ENCODE results near the gene ACAP1. TPM values are rescaled to one million over a fixed set of nuclear protein-coding genes. Genes with fewer than 3 reads are reported as not detected.

ACAP1 gene
- total and polyA plus RNA-seq, 7 experiments from 2014 or later, result 234 to 708 (median 496) TPM

DNA sequence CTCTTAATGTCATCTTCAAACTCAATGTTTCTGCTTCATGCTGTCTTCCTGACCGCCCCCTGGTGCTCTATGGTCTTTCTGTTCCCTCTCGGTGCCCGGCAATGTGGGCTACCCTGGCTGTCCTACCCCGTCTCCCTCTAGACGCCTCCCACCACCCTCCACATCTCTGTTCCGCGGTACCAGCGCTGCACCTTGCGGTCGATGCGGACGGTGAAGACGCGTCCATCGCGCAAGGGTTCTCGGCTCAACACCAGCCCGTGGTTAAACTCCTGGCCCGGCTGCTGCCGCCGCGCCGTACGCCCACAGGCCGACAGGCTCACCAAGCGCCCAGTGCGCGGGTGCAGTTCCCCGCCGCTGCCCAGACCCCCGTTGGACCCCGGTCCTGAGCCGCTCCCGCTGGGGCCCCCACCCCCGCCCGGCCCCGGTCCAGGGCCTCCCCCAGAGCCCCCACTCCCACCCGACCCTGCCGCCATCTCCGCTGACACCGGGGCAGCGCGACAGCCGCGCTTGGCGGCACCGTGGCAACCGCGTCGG lies 7.4 kb upstream of the ACAP1 start, which contains the start of gene NEURL4:
NEURL4 (minus strand) TSS at position 496 of the 534 bp plus-strand sequence; CDS start at position 473, 23 bp downstream.
- H3K36me3 Mint-ChIP-seq, result peaks cover 0 to 6% (median 0%) of the 10 kb centered on the region in 5 donors
- Histone ChIP-seq H3K27me3 (ENCODE audit: control insufficient read depth in 2 of 2, insufficient read depth in 2 of 2, low read length in 2 of 2) (no peaks in the 10 kb centered on the region), H3K36me3 (ENCODE audit: control insufficient read depth in 2 of 3, insufficient read depth in 3 of 3, low read length in 3 of 3) (peaks cover 0 to 36% (median 0%) of the 10 kb centered on the region in 3 experiments), H3K9me3 (ENCODE audit: control insufficient read depth in 2 of 3, low read length in 3 of 3) (no peaks in the 10 kb centered on the region), H3K4me1 (ENCODE audit: control insufficient read depth in 2 of 2, insufficient read depth in 2 of 2, low read length in 2 of 2) (peaks cover 15 to 33% of the 10 kb centered on the region in 2 donors), H3K27ac (ENCODE audit: low read depth, low read length) (peak within 1 kb of the TSS; percentile 88), H3K4me3 (ENCODE audit: low read length) (peak within 1 kb of the TSS; percentile 95)
- CTCF ChIA-PET, result interaction anchor here (0.7 to 2.8 kb wide), 9 partner anchors 15 to 109 kb away, joined by 3 to 11 read pairs (median 4); partner anchors contain the start of genes ACADVL and TMEM95
- DNase-seq (peak in 2 of 9 donors; percentile 37 to 39), ATAC-seq (peak; percentile 63)
- H3K4me1 Mint-ChIP-seq, result peaks cover 23 to 63% (median 43%) of the 10 kb centered on the region in 7 donors
- peak within 1 kb of the TSS; percentile 93 to 99 (median 97) for H3K27ac Mint-ChIP-seq
- POLR2A ChIA-PET, result interaction anchor here (0.6 to 22.8 kb wide), 20 partner anchors 8 to 358 kb away, joined by 3 to 336 read pairs (median 6); partner anchors contain the start of genes EIF5A, GPS2, SLC16A13 and TMEM102
- no peaks in the 10 kb centered on the region for H3K27me3 Mint-ChIP-seq
- H3K4me3 Mint-ChIP-seq, result peak within 1 kb of the TSS; percentile 89 to 100 (median 96)
- intact Hi-C loops (cut with micrococcal nuclease), result loop anchor here (1.0 to 5.0 kb wide), 10 partner anchors 8 to 358 kb away; partner anchors contain the start of genes EIF5A (in 2 of the 2), GPS2 (in 2 of the 2), TMEM102 (in 2 of the 2) and PHF23 (in 1 of the 2)
- peaks cover 0 to 6% (median 0%) of the 10 kb centered on the region in 11 donors for H3K9me3 Mint-ChIP-seq

GRCh38 chr17:7329374-7329996 lies 6.8 kb upstream of the ACAP1 start:
- Mint-ChIP-seq H3K27me3 (no peaks in the 10 kb centered on the region), H3K4me1 (peaks cover 29 to 61% (median 44%) of the 10 kb centered on the region in 7 donors), H3K36me3 (peaks cover 0 to 6% (median 0%) of the 10 kb centered on the region in 5 donors), H3K27ac (peak overlapping the region; percentile 93 to 99 (median 97)), H3K9me3 (peaks cover 0 to 6% (median 0%) of the 10 kb centered on the region in 11 donors), H3K4me3 (peak overlapping the region; percentile 89 to 100 (median 96))
- Histone ChIP-seq H3K9me3 (ENCODE audit: control insufficient read depth in 2 of 3, low read length in 3 of 3) (no peaks in the 10 kb centered on the region), H3K4me1 (ENCODE audit: control insufficient read depth in 2 of 2, insufficient read depth in 2 of 2, low read length in 2 of 2) (peaks cover 15 to 36% of the 10 kb centered on the region in 2 donors), H3K36me3 (ENCODE audit: control insufficient read depth in 2 of 3, insufficient read depth in 3 of 3, low read length in 3 of 3) (peaks cover 0 to 30% (median 0%) of the 10 kb centered on the region in 3 experiments), H3K27me3 (ENCODE audit: control insufficient read depth in 2 of 2, insufficient read depth in 2 of 2, low read length in 2 of 2) (no peaks in the 10 kb centered on the region), H3K27ac (ENCODE audit: low read depth, low read length) (peak overlapping the region; percentile 88), H3K4me3 (ENCODE audit: low read length) (peak overlapping the region; percentile 95)
- ChIA-PET CTCF (interaction anchor here (0.6 to 2.8 kb wide), 14 partner anchors 9 to 246 kb away, joined by 3 to 11 read pairs (median 4); partner anchors contain the start of gene TMEM95), POLR2A (interaction anchor here (0.6 to 22.8 kb wide), 27 partner anchors 9 to 357 kb away, joined by 3 to 336 read pairs (median 5); partner anchors contain the start of genes EIF5A, GPS2, MPDU1 and POLR2A)
- intact Hi-C loops (cut with micrococcal nuclease), result loop anchor here (1.0 to 5.0 kb wide), 10 partner anchors 8 to 358 kb away; partner anchors contain the start of genes EIF5A (in 2 of the 2), GPS2 (in 2 of the 2), TMEM102 (in 2 of the 2) and PHF23 (in 1 of the 2)
- DNase-seq (peak; percentile 84 to 98 (median 98)), ATAC-seq (peak; percentile 91)

DNA sequence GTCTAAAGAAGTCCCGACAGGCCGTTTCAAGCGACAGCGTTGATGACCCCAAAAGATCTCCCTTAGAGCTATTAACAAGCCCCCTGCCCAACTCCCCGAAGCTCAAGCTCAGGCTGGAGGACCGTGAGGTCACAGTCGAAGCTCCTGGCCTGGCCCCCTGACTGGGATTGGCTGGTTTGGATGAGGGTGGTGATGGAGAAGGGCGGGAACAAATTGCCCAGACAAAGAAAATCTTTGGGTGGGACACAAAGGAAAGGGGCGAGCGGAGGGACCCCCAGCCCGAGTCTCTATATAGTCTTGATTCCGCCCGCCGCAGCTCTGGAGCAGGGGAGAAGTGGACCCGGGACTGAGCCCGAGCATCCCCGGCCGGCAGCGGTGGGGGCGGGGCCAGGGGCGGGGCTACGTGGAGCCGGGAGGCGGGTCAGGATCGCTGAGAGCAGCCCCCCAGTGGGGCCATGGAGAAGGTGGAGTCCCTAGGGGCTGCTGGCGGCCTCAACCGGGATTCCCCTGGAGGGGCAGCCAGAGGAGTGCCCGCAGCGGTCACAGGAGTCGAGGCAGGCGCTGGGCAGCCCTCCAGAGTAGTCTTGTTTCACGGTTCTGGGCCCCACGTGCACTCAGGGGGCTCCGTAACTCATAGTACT lies 6.2 kb upstream of the ACAP1 start:
- Histone ChIP-seq H3K27me3 (ENCODE audit: control insufficient read depth in 2 of 2, insufficient read depth in 2 of 2, low read length in 2 of 2) (no peaks in the 10 kb centered on the region), H3K4me1 (ENCODE audit: control insufficient read depth in 2 of 2, insufficient read depth in 2 of 2, low read length in 2 of 2) (peaks cover 15 to 41% of the 10 kb centered on the region in 2 donors), H3K27ac (ENCODE audit: low read depth, low read length) (peak overlapping the region; percentile 88), H3K4me3 (ENCODE audit: low read length) (peak overlapping the region; percentile 95), H3K36me3 (ENCODE audit: control insufficient read depth in 2 of 3, insufficient read depth in 3 of 3, low read length in 3 of 3) (peaks cover 0 to 24% (median 0%) of the 10 kb centered on the region in 3 experiments), H3K9me3 (ENCODE audit: control insufficient read depth in 2 of 3, low read length in 3 of 3) (no peaks in the 10 kb centered on the region)
- peak; percentile 76 for ATAC-seq
- H3K4me1 Mint-ChIP-seq, result peaks cover 34 to 67% (median 51%) of the 10 kb centered on the region in 7 donors
- DNase-seq, result peak in 6 of 9 donors; percentile 60 to 87 (median 84)
- no peaks in the 10 kb centered on the region for H3K27me3 Mint-ChIP-seq
- H3K4me3 Mint-ChIP-seq, result peak overlapping the region; percentile 89 to 100 (median 96)
- H3K27ac Mint-ChIP-seq, result peak overlapping the region; percentile 93 to 99 (median 97)
- H3K9me3 Mint-ChIP-seq, result peaks cover 0 to 6% (median 0%) of the 10 kb centered on the region in 11 donors
- intact Hi-C loops (cut with micrococcal nuclease), result loop anchor here (1.0 to 5.0 kb wide), 10 partner anchors 7 to 357 kb away; partner anchors contain the start of genes EIF5A (in 2 of the 2), GPS2 (in 2 of the 2), TMEM102 (in 2 of the 2) and PHF23 (in 1 of the 2)
- ChIA-PET POLR2A (interaction anchor here (0.6 to 22.8 kb wide), 26 partner anchors 9 to 357 kb away, joined by 3 to 336 read pairs (median 6); partner anchors contain the start of genes EIF5A, GPS2, MPDU1 and POLR2A), CTCF (interaction anchor here (0.6 to 2.8 kb wide), 14 partner anchors 10 to 245 kb away, joined by 3 to 11 read pairs (median 4); partner anchors contain the start of gene TMEM95)
- peaks cover 0 to 6% (median 0%) of the 10 kb centered on the region in 5 donors for H3K36me3 Mint-ChIP-seq

GRCh38 chr17:7330638-7331015 lies 5.7 kb upstream of the ACAP1 start:
- Histone ChIP-seq H3K9me3 (ENCODE audit: control insufficient read depth in 2 of 3, low read length in 3 of 3) (no peaks in the 10 kb centered on the region), H3K4me1 (ENCODE audit: control insufficient read depth in 2 of 2, insufficient read depth in 2 of 2, low read length in 2 of 2) (peaks cover 20 to 46% of the 10 kb centered on the region in 2 donors), H3K27ac (ENCODE audit: low read depth, low read length) (peak overlapping the region; percentile 88), H3K36me3 (ENCODE audit: control insufficient read depth in 2 of 3, insufficient read depth in 3 of 3, low read length in 3 of 3) (peaks cover 0 to 19% (median 0%) of the 10 kb centered on the region in 3 experiments), H3K27me3 (ENCODE audit: control insufficient read depth in 2 of 2, insufficient read depth in 2 of 2, low read length in 2 of 2) (no peaks in the 10 kb centered on the region), H3K4me3 (ENCODE audit: low read length) (peak overlapping the region; percentile 95)
- ChIA-PET POLR2A (interaction anchor here (1.0 to 22.8 kb wide), 6 partner anchors 10 to 25 kb away, joined by 5 to 336 read pairs (median 12); partner anchors contain the start of genes EIF5A and GPS2), CTCF (interaction anchor here (1.4 to 2.8 kb wide), 2 partner anchors 14 to 25 kb away, joined by 5 to 11 read pairs; partner anchors contain the start of gene TMEM95)
- ATAC-seq (no peak), DNase-seq (no peak)
- H3K4me1 Mint-ChIP-seq, result peaks cover 39 to 72% (median 56%) of the 10 kb centered on the region in 7 donors
- peaks cover 0 to 6% (median 0%) of the 10 kb centered on the region in 5 donors for H3K36me3 Mint-ChIP-seq
- peak overlapping the region in 7 of 10 donors; percentile 89 to 100 (median 96) for H3K4me3 Mint-ChIP-seq
- peaks cover 0 to 6% (median 0%) of the 10 kb centered on the region in 11 donors for H3K9me3 Mint-ChIP-seq
- H3K27me3 Mint-ChIP-seq, result no peaks in the 10 kb centered on the region
- H3K27ac Mint-ChIP-seq, result peak overlapping the region in 7 of 9 donors; percentile 8 to 99 (median 95)
- intact Hi-C loops (cut with micrococcal nuclease), result no loop called here

- Histone ChIP-seq H3K9me3 (ENCODE audit: control insufficient read depth in 2 of 3, low read length in 3 of 3) (no peaks in the 10 kb centered on the region), H3K27ac (ENCODE audit: low read depth, low read length) (peak overlapping the region; percentile 55), H3K27me3 (ENCODE audit: control insufficient read depth in 2 of 2, insufficient read depth in 2 of 2, low read length in 2 of 2) (no peaks in the 10 kb centered on the region), H3K36me3 (ENCODE audit: control insufficient read depth in 2 of 3, insufficient read depth in 3 of 3, low read length in 3 of 3) (peaks cover 0 to 9% (median 0%) of the 10 kb centered on the region in 3 experiments), H3K4me1 (ENCODE audit: control insufficient read depth in 2 of 2, insufficient read depth in 2 of 2, low read length in 2 of 2) (peaks cover 26 to 53% of the 10 kb centered on the region in 2 donors), H3K4me3 (ENCODE audit: low read length) (peak overlapping the region; percentile 19)
- Mint-ChIP-seq H3K9me3 (peaks cover 0 to 6% (median 0%) of the 10 kb centered on the region in 11 donors), H3K36me3 (peaks cover 0 to 9% (median 2%) of the 10 kb centered on the region in 5 donors), H3K27ac (peak overlapping the region; percentile 38 to 96 (median 92)), H3K4me3 (peak overlapping the region; percentile 52 to 88 (median 76)), H3K4me1 (peaks cover 48 to 78% (median 64%) of the 10 kb centered on the region in 7 donors), H3K27me3 (no peaks in the 10 kb centered on the region)
- ChIA-PET POLR2A (interaction anchor here (0.7 to 22.8 kb wide), 3 partner anchors 16 to 113 kb away, joined by 3 to 336 read pairs (median 98); partner anchors contain the start of genes EIF5A and GPS2), CTCF (interaction anchor here (0.9 kb wide), 1 partner anchor 23 kb away, joined by 3 read pairs; the partner anchor contains the start of gene TMEM95)
- ATAC-seq (no peak), DNase-seq (no peak)
- intact Hi-C loops (cut with micrococcal nuclease), result no loop called here
Observed at GRCh38 chr17:7332111-7332510, 4.2 kb upstream of the ACAP1 start.

All from naive thymus-derived CD4-positive, alpha-beta T cell (primary cell).